HG03060 (cell line): ENCODE data around the gene FAM50B.

Source experiments
- ATAC-seq: cut with Tn5 transposase; IDR thresholded peaks from one replicate; pipeline ENCODE4 v1.9.1; 2021; ENCODE audit warnings: low read depth, moderate number of reproducible peaks; ENCODE audit not compliant: unreplicated experiment

FAM50B gene

GRCh38 chr6:3869632-3870527, 20.7 kb downstream of the FAM50B start:
- ATAC-seq = no peak

GRCh38 chr6:3870528-3870925, 21.4 kb downstream of the FAM50B start:
- no peak for ATAC-seq

GRCh38 chr6:3871515-3871914, 22.3 kb downstream of the FAM50B start:
- no peak for ATAC-seq

- no peak for ATAC-seq
Observed at GRCh38 chr6:3871939-3872338, 22.8 kb downstream of the FAM50B start.

- no peak for ATAC-seq
Observed at GRCh38 chr6:3872370-3872854, 23.2 kb downstream of the FAM50B start.

GRCh38 chr6:3873051-3873450, 23.9 kb downstream of the FAM50B start:
- ATAC-seq = no peak

GRCh38 chr6:3874069-3874468, 24.9 kb downstream of the FAM50B start:
- no peak for ATAC-seq

GRCh38 chr6:3875486-3875885, 26.3 kb downstream of the FAM50B start:
- no peak for ATAC-seq

GRCh38 chr6:3876101-3876500, 26.9 kb downstream of the FAM50B start:
- no peak for ATAC-seq

- no peak for ATAC-seq
Observed at GRCh38 chr6:3876866-3877265, 27.7 kb downstream of the FAM50B start.

GRCh38 chr6:3878048-3878666, 29.0 kb downstream of the FAM50B start:
- ATAC-seq = no peak

GRCh38 chr6:3879194-3879952, 30.2 kb downstream of the FAM50B start:
- no peak for ATAC-seq

- ATAC-seq = no peak
Observed at GRCh38 chr6:3881711-3882421, 32.7 kb downstream of the FAM50B start.

GRCh38 chr6:3882431-3882830, 33.3 kb downstream of the FAM50B start:
- no peak for ATAC-seq

GRCh38 chr6:3882866-3883265, 33.7 kb downstream of the FAM50B start:
- no peak for ATAC-seq

GRCh38 chr6:3884007-3884745, 35.0 kb downstream of the FAM50B start:
- ATAC-seq = no peak

GRCh38 chr6:3885262-3886036, 36.3 kb downstream of the FAM50B start:
- no peak for ATAC-seq

- ATAC-seq = no peak
Observed at GRCh38 chr6:3887150-3887700, 38.1 kb downstream of the FAM50B start.
